Activated T-cell treated with anti-CD3 and anti-CD28 coated beads for 24 hours (primary cell): Measurements from ENCODE around the gene RPL29.
"Not testable (repeated sequence)": the region's sequence is repeated elsewhere in the genome, so short reads cannot be mapped to it uniquely, and the experiment has no call there.

Experiments
- DNase-seq: peaks from one replicate; pipeline ENCODE4 v3.0.0-alpha.2; 2020; ENCODE audit warnings: low read depth

RPL29 gene

DNA sequence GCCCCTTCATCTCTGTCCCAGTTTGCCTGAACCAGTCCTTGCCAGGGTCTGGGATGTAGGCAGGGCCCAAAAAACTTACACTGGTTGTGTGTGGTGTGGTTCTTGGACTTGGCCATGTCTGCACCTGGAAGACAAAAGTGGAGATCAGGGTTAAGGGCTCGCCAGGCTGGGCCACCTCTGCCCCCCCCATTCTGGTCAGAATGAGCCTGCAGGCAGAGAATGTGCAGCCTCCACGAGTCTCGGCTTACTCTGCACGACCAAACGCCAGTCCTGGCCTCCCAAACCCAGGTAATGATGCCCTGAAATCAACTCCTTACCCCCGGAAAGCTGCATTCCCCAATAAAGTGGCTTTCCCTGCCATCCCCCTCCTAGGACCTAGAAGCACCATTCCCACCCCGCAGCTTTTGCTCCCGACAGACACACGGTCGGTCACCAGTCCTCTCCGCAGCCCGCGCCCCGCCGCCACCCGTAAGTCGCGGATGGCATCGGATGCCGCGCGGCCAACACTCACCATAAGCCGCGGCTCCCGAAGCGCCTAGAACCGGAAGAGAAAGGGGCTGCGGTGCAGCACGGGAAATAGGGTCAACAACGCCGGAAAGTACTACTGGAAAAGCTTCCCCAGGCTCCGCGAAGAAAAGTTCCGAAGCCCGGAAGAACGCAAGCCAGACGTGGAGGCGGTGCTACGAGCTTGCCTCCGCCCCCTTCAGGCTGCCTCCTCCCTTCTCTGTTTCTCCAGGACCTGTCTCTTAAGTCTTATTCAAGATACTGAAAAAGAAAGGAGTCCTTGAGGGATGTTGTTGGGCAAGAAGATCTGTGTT is at the start of gene RPL29:
RPL29 (minus strand) TSS at position 550 of the 818 bp plus-strand sequence; CDS start at position 116, 434 bp downstream.
- peak; percentile 91 for DNase-seq

- DNase-seq: no peak
Measured at GRCh38 chr3:52044869-52045619, 49.3 kb upstream of the RPL29 start.

GRCh38 chr3:52043750-52044149 is 48.1 kb upstream of the RPL29 start:
- DNase-seq: no peak

- not testable (repeated sequence) for DNase-seq
Measured at GRCh38 chr3:52043039-52043438, 47.3 kb upstream of the RPL29 start.

DNA sequence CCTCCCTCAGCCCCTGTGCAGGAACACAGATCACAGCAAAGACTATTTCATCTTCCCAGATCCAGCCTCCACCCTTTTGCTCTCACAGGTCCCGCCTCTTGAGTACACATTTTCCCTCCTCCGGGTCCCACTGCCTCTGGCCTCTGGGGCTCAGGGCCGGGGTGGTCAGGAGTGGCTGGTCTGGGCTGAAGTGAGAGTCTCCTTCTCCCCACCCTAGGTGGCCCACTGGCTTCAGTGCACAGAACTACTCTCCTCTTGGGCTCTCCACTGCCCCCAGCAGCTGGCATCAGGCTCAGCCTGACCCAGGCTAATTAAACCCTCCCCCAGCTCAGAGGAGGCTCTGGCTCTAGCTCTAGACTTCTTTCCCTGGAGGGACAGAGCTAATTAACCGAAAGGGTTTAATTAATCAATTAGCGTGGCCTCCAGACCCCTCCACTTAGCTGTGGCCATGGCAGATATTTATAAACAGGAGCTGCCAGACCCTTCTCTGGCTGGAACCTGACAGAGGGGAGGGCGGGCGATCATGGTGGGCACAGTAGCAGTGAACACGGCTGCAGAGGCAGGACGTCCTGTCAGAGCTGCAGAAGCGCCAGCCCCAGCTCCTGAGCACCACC is 45.5 kb upstream of the RPL29 start:
- no peak for DNase-seq

- DNase-seq: no peak
Measured at GRCh38 chr3:52040600-52040999, 44.9 kb upstream of the RPL29 start.

GRCh38 chr3:52039846-52040245 is 44.2 kb upstream of the RPL29 start:
- no peak for DNase-seq

GRCh38 chr3:52039426-52039825 is 43.7 kb upstream of the RPL29 start:
- no peak for DNase-seq

DNA sequence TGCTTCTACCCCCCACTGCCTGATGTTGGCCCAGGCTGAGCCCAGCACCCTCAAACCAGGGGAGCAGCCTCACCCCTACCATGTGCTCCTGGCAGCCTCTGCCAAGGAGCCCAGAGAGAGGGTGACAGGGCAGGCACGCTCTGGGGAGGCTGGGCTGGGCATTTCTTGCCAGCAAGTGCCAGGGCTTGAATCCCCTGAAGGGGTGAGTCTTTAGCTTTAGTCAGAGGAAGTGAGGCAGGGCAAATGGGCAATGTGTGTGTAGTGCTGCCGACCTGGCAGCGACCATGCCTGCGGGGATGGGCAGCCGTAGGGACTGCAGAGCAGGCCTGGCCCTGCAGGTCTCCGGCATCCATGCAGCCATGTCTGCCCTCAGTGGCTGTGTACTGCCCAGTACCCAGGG is 42.5 kb upstream of the RPL29 start:
- no peak for DNase-seq

DNA sequence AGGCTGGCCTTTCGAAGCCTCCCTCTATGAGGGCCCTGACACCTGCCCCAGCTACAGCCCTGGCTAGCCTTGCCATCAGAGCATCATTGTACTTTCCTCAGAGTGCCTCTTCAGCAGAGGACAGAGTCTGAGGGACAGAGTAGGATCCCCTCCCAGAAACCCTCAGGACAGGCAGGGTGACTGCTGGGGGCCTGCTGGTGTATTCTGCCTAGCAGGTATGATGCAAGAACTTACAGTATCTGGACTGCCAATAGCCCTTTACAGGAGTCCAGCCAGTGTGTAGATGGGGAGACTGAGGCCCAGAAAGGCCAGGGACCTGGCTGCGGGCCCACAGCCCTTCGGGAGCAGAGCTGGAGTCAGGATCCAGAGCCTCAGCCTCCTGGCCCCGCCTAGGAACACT is 41.6 kb upstream of the RPL29 start:
- DNase-seq: no peak

DNA sequence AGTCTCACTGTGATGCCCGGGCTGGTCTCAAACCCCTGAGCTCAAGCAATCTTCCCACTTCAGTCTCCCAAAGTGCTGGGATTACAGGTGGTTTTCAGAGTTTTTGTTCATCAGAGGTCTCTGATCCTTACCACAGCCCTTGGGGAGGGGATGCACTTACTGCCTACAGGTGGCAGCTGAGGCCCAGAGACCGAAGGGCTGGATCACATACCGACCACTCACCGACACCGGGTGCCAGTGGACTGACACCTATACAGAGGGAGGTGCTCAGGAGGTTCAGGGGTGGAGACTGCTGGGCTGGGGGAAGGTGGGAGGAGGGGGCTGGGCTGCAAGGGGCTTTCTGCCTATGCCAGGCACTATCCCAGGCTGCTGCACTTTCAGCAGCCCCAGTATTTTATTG is 41.1 kb upstream of the RPL29 start:
- no peak for DNase-seq

DNA sequence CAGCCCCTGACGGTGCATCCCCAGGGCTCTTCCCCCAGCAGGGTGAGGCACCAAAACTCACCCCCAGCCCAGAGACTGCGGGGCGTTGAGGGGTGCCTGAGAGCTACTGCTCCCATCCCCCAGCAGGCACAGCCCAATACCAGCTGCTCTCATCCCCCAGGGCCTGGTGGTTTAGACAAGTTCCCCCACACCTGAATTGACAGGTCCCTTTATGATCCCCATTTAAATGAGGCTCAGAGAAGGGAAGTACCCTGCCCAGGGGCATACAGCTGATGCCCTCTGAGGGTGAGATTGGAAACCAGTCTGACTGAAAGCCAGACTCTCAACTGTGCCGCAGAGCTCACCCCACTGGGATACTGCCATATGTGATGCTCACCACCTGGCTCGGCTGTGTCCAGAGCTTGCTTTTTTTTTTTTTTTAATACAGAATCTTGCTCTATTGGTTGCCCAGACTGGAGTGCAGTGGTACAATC is 40.6 kb upstream of the RPL29 start:
- no peak for DNase-seq

DNA sequence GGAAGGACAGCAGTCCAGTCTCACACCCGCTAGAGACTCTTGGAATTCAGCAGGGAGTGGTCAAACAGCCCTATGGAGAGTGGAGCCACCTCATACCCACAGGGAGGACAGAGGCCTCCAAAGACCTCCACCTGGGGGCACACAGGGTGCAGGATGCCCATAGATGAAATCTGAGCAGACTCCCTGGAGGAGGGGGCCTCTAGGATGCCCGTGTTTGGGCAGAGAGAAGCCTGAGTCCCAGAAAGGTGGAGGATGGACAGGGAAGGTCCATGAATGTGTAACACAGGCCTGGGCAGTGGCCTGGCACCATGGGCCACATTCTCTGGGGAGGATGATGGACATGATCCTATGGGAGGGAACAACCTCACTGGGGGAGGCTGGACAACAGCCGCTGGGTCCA is 39.0 kb upstream of the RPL29 start:
- DNase-seq: no peak

DNA sequence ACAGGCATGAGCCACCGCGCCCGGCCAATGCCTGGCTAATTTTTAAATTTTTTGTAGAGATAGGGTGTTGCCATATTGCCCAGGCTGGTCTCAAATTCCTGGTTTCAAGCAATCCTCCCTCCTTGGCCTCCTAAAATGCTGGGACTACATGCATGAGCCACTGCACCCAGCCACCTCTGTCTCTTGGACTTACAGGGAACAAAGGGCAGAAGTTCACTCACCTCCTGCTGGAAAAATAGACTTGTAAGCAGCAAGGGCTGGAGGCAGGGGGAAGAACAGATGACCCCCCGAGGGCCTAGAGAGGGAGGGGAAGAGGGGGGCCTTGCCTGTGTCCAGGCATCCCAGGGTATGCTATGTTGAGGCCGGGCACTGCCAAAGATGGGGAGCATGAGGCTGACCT is 38.5 kb upstream of the RPL29 start:
- no peak for DNase-seq

DNA sequence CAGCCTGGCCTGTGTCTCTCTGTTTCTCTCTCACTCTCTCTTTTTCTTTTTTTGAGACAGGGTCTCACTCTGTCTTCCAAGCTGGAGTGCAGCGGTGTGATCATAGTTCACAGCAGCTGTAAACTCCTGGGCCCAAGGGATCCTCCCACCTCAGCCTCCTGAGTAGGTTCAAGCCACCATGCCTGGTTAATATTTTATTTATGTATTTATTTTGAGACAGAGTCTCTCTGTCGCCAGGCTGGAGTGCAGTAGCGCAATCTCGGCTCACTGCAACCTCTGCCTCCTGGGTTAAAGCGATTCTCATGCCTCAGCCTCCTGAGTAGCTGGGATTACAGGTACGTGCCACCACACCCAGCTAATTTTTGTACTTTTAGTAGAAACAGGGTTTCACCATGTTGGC is 38.1 kb upstream of the RPL29 start:
- not testable (repeated sequence) for DNase-seq

GRCh38 chr3:52032702-52033408 is 37.2 kb upstream of the RPL29 start:
- DNase-seq: no peak

- no peak for DNase-seq
Measured at GRCh38 chr3:52031896-52032295, 36.2 kb upstream of the RPL29 start.

- DNase-seq: no peak
Measured at GRCh38 chr3:52030714-52031310, 35.1 kb upstream of the RPL29 start.

DNA sequence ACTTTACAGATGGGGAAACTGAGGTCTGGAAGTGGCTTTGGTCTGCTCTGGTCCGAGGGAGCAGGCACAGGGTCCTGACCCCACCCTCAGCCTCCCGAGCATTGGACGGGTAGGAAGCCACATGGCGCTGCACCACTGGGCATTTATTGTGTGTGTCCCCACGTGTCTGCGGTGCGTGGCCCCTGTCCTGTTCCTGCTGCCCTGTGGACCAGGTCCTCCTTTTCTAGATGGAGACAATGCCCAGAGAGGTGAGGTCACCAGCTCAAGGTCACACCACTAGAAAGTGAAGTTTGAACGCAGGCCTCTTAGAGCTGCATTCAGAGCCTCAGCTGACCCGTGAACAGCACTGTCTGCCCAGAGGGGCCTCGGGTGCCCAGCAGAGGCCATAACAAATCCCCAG is 33.8 kb upstream of the RPL29 start:
- no peak for DNase-seq

- DNase-seq: no peak
Measured at GRCh38 chr3:52029053-52029452, 33.4 kb upstream of the RPL29 start.

DNA sequence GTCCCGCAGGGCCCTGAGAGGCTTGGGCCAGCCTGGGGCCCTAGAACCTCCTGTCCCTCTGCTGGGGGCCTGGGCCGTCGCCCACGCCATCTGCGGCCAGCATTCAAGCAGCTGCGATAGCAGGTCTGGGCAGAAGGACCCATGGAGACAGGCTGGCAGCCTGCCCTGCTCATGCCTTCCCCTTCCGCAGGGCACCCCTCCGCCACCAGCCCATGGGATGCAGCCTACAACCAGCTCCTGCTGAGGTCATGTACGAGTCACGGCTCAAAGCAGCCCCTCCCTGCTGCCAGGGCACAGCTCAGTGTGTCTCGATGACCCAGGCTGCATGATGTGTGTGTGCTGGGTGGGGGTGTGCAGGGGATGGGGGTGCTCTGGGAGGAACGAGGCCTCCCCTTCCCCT is 32.9 kb upstream of the RPL29 start:
- no peak for DNase-seq

DNA sequence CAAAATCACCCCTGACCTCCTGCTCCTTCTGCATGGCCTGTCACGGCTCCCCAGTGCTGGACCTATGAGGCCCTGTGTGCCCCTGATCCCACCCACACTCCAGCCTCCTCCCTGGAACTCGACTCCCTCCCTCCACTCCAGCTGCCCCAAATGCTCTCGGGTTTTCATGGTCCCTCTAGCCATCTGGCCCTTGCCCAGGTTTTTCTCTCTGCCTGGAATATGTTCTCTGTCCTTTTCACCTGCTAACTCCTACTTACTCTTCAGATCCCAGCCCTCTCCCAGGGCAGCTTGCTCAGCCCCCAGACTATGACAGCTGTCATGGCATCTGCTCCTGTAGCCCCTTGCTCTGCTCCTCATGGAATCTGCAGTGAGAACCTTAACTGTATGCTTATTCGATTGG is 30.3 kb upstream of the RPL29 start:
- DNase-seq: no peak
